HG02870 (cell line): ENCODE results near the gene LRIG2.
"Not testable (repeated sequence)": the region's sequence is repeated elsewhere in the genome, so short reads cannot be mapped to it uniquely, and the experiment has no call there.

Source experiments
- ATAC-seq: cut with Tn5 transposase; IDR thresholded peaks from one replicate; pipeline ENCODE4 v1.9.1; 2021; ENCODE audit warnings: mild to moderate bottlenecking, moderate library complexity; ENCODE audit not compliant: unreplicated experiment

Gene LRIG2

GRCh38 chr1:113158743-113159142 lies 85.7 kb downstream of the LRIG2 start:
- not testable (repeated sequence) for ATAC-seq

GRCh38 chr1:113166473-113166872 lies 93.5 kb downstream of the LRIG2 start:
- no peak for ATAC-seq

- ATAC-seq = no peak
Observed at GRCh38 chr1:113168946-113169345, 95.9 kb downstream of the LRIG2 start.

- no peak for ATAC-seq
Observed at GRCh38 chr1:113169591-113169990, 96.6 kb downstream of the LRIG2 start.

GRCh38 chr1:113170519-113170918 lies 97.5 kb downstream of the LRIG2 start:
- peak; percentile 83 for ATAC-seq

GRCh38 chr1:113178106-113178505 lies 105.1 kb downstream of the LRIG2 start:
- ATAC-seq = peak; percentile 85

- peak; percentile 9 for ATAC-seq
Observed at GRCh38 chr1:113178522-113178921, 105.5 kb downstream of the LRIG2 start.
